ENCODE measurements around the gene WIPF2.

WIPF2 gene

GRCh38 chr17:40309031-40309948 lies 90.2 kb downstream of the WIPF2 start, which contains the start of gene RARA:
TSS of gene RARA (plus strand) at chr17:40309180. CDS start at chr17:40331219, 22,039 bp downstream.
- peak; percentile 68 for ATAC-seq
- no peaks in the 10 kb centered on the region for H3K4me1 Mint-ChIP-seq
- H3K9me3 Mint-ChIP-seq = no peaks in the 10 kb centered on the region
- H3K4me3 Mint-ChIP-seq = no peak within 1 kb of the TSS
- H3K27ac Mint-ChIP-seq = peak within 1 kb of the TSS; percentile 5
- H3K36me3 Mint-ChIP-seq = no peaks in the 10 kb centered on the region
- H3K27me3 Mint-ChIP-seq = no peaks in the 10 kb centered on the region

- H3K4me3 Mint-ChIP-seq = no peak overlapping the region
- H3K27ac Mint-ChIP-seq = peak overlapping the region; percentile 5
Measured at GRCh38 chr17:40309949-40310510, 90.9 kb downstream of the WIPF2 start.

GRCh38 chr17:40310882-40311391 lies 91.8 kb downstream of the WIPF2 start:
- peak; percentile 54 for ATAC-seq
- Mint-ChIP-seq H3K4me1 (no peaks in the 10 kb centered on the region), H3K27me3 (no peaks in the 10 kb centered on the region)

More at GRCh38 chr17:40309949-40310510, 90.9 kb downstream of the WIPF2 start:
- H3K36me3 Mint-ChIP-seq = no peaks in the 10 kb centered on the region
- H3K27me3 Mint-ChIP-seq = no peaks in the 10 kb centered on the region
- H3K4me1 Mint-ChIP-seq = no peaks in the 10 kb centered on the region
- no peak for ATAC-seq
- H3K9me3 Mint-ChIP-seq = no peaks in the 10 kb centered on the region

GRCh38 chr17:40311575-40311974 lies 92.5 kb downstream of the WIPF2 start:
- Mint-ChIP-seq H3K4me1 (no peaks in the 10 kb centered on the region), H3K4me3 (no peak overlapping the region), H3K27ac (peak overlapping the region; percentile 65)

More at GRCh38 chr17:40310882-40311391, 91.8 kb downstream of the WIPF2 start:
- no peaks in the 10 kb centered on the region for H3K36me3 Mint-ChIP-seq
- H3K9me3 Mint-ChIP-seq = no peaks in the 10 kb centered on the region
- H3K27ac Mint-ChIP-seq = peak overlapping the region; percentile 65
- no peak overlapping the region for H3K4me3 Mint-ChIP-seq

GRCh38 chr17:40312131-40312731 lies 93.1 kb downstream of the WIPF2 start:
- Mint-ChIP-seq H3K36me3 (no peaks in the 10 kb centered on the region), H3K27me3 (no peaks in the 10 kb centered on the region), H3K9me3 (no peaks in the 10 kb centered on the region), H3K4me3 (no peak overlapping the region), H3K4me1 (peaks cover 3% of the 10 kb centered on the region), H3K27ac (peak overlapping the region; percentile 65)
- ATAC-seq = no peak

More at GRCh38 chr17:40311575-40311974, 92.5 kb downstream of the WIPF2 start:
- Mint-ChIP-seq H3K9me3 (no peaks in the 10 kb centered on the region), H3K36me3 (no peaks in the 10 kb centered on the region), H3K27me3 (no peaks in the 10 kb centered on the region)
- no peak for ATAC-seq

- Mint-ChIP-seq H3K4me3 (no peak overlapping the region), H3K9me3 (no peaks in the 10 kb centered on the region), H3K27ac (peak overlapping the region; percentile 65), H3K36me3 (no peaks in the 10 kb centered on the region), H3K4me1 (peaks cover 12% of the 10 kb centered on the region), H3K27me3 (no peaks in the 10 kb centered on the region)
- no peak for ATAC-seq
Measured at GRCh38 chr17:40312893-40313667, 94.0 kb downstream of the WIPF2 start.

GRCh38 chr17:40313668-40314583 lies 94.8 kb downstream of the WIPF2 start:
- Mint-ChIP-seq H3K36me3 (no peaks in the 10 kb centered on the region), H3K4me1 (peaks cover 18% of the 10 kb centered on the region), H3K27me3 (no peaks in the 10 kb centered on the region), H3K9me3 (no peaks in the 10 kb centered on the region), H3K4me3 (no peak overlapping the region), H3K27ac (peak overlapping the region; percentile 65)
- ATAC-seq = no peak

- Mint-ChIP-seq H3K27ac (peak overlapping the region; percentile 65), H3K36me3 (no peaks in the 10 kb centered on the region), H3K27me3 (no peaks in the 10 kb centered on the region), H3K4me1 (peaks cover 24% of the 10 kb centered on the region), H3K4me3 (peak overlapping the region; percentile 16), H3K9me3 (no peaks in the 10 kb centered on the region)
- ATAC-seq = peak; percentile 57
Measured at GRCh38 chr17:40314584-40314956, 95.5 kb downstream of the WIPF2 start.

GRCh38 chr17:40315206-40315605 lies 96.1 kb downstream of the WIPF2 start:
- no peak overlapping the region for H3K4me3 Mint-ChIP-seq
- peak overlapping the region; percentile 65 for H3K27ac Mint-ChIP-seq
- H3K4me1 Mint-ChIP-seq = peaks cover 30% of the 10 kb centered on the region
- no peaks in the 10 kb centered on the region for H3K36me3 Mint-ChIP-seq
- no peak for ATAC-seq
- H3K27me3 Mint-ChIP-seq = no peaks in the 10 kb centered on the region
- no peaks in the 10 kb centered on the region for H3K9me3 Mint-ChIP-seq

- H3K4me1 Mint-ChIP-seq = peaks cover 38% of the 10 kb centered on the region
- no peaks in the 10 kb centered on the region for H3K9me3 Mint-ChIP-seq
- ATAC-seq = no peak
- H3K27ac Mint-ChIP-seq = no peak overlapping the region
- no peaks in the 10 kb centered on the region for H3K27me3 Mint-ChIP-seq
- peak overlapping the region; percentile 7 for H3K4me3 Mint-ChIP-seq
- H3K36me3 Mint-ChIP-seq = no peaks in the 10 kb centered on the region
Measured at GRCh38 chr17:40315678-40316570, 96.8 kb downstream of the WIPF2 start.

- Mint-ChIP-seq H3K36me3 (no peaks in the 10 kb centered on the region), H3K4me1 (peaks cover 46% of the 10 kb centered on the region), H3K27me3 (no peaks in the 10 kb centered on the region), H3K27ac (no peak overlapping the region), H3K4me3 (peak overlapping the region; percentile 43), H3K9me3 (no peaks in the 10 kb centered on the region)
- ATAC-seq = no peak
Measured at GRCh38 chr17:40316571-40317344, 97.7 kb downstream of the WIPF2 start.

- no peak for ATAC-seq
- no peaks in the 10 kb centered on the region for H3K36me3 Mint-ChIP-seq
- H3K9me3 Mint-ChIP-seq = no peaks in the 10 kb centered on the region
- H3K27ac Mint-ChIP-seq = peak overlapping the region; percentile 98
- peaks cover 52% of the 10 kb centered on the region for H3K4me1 Mint-ChIP-seq
- no peaks in the 10 kb centered on the region for H3K27me3 Mint-ChIP-seq
- H3K4me3 Mint-ChIP-seq = peak overlapping the region; percentile 82
Measured at GRCh38 chr17:40317345-40317873, 98.3 kb downstream of the WIPF2 start.

Data from stimulated activated memory B cell treated with anti-CD40 and anti-IgM and Interleukin-4, amounts not matched to agents 10 μg/mL and 1 μg/mL and 100 μg/mL, for 72 hours (primary cell).